Coronary artery (tissue), 2 donors: ENCODE data around the gene DPH2.

ENCODE experiments used
- DNase-seq: peaks from one replicate; pipeline ENCODE4 v3.0.0-alpha.2; 2017; ENCODE audit warnings: low spot score
- H3K27ac ChIP-seq, 2 donors: fragments of 200-600 bp; sonication (generic); one replicate each; pipeline ENCODE4 v1.5.1; 2016 to 2019
- H3K4me3 ChIP-seq: fragments of 200-600 bp; sonication (generic); 2 replicates; pipeline ENCODE4 v1.5.1; 2016; ENCODE audit warnings: mild to moderate bottlenecking, moderate library complexity
- TF ChIP-seq, protein P1 (sequence below): fragments of 200-600 bp; sonication (generic); IDR thresholded peaks from one replicate; pipeline ENCODE4 v1.5.1; 2019; ENCODE audit warnings: antibody characterized with exemption

Gene DPH2

DNA sequence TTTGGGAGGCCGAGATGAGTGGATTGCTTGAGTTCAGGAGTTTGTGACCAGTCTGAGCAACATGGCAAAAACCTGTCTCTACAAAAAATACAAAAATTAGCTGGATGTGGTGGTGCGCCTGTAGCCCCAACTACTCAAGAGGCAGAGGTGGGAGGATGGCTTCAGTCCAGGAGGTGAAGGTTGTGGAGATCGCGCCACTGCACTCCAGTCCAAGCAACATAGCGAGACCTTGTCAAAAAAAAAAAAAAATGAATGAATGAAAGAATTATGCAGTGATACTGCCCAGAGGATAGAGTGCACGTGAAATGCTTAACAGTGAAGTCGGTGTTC, 429 bp upstream of the DPH2 start:
- peak overlapping the region; percentile 87 for H3K4me3 ChIP-seq
- no peak overlapping the region for H3K27ac ChIP-seq
- TF ChIP-seq, protein P1, sequence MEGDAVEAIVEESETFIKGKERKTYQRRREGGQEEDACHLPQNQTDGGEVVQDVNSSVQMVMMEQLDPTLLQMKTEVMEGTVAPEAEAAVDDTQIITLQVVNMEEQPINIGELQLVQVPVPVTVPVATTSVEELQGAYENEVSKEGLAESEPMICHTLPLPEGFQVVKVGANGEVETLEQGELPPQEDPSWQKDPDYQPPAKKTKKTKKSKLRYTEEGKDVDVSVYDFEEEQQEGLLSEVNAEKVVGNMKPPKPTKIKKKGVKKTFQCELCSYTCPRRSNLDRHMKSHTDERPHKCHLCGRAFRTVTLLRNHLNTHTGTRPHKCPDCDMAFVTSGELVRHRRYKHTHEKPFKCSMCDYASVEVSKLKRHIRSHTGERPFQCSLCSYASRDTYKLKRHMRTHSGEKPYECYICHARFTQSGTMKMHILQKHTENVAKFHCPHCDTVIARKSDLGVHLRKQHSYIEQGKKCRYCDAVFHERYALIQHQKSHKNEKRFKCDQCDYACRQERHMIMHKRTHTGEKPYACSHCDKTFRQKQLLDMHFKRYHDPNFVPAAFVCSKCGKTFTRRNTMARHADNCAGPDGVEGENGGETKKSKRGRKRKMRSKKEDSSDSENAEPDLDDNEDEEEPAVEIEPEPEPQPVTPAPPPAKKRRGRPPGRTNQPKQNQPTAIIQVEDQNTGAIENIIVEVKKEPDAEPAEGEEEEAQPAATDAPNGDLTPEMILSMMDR = no peak
- DNase-seq = no peak

DNA sequence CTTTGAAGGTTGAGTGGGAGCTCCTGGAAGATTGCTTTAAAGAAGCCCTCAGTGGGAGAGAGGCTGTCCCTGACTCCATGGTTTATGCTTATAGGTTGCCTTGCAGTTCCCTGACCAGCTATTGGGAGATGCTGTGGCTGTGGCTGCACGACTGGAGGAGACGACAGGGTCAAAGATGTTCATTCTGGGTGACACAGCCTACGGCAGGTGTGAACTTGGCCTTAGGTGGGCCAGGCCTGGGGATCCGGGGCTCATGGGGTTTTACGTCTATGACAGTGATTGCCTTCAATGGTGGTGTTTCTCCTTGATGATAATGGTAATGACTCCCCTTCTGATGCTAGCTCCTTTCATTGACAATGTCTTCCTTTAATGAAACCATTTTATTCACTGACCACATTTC, 692 bp downstream of the DPH2 start:
- TF ChIP-seq, protein P1 = no peak
- DNase-seq = no peak
- peak overlapping the region; percentile 87 for H3K4me3 ChIP-seq
- no peak overlapping the region for H3K27ac ChIP-seq

DNA sequence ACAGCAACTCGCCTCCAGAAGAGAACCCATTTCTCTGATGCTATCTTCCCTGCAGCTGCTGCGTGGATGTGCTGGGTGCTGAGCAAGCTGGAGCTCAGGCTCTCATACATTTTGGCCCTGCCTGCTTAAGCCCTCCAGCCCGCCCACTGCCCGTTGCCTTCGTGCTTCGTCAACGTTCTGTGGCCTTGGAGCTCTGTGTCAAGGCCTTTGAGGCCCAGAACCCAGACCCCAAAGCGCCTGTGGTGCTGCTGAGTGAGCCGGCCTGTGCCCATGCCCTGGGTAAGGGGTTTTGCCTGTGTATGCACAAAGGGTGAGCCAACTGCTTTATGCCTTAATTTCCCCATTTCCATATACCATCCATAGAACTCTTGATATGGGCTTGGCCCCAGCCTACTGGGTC, 1.1 kb downstream of the DPH2 start:
- H3K4me3 ChIP-seq = peak overlapping the region; percentile 87
- TF ChIP-seq, protein P1 = no peak
- H3K27ac ChIP-seq = no peak overlapping the region
- no peak for DNase-seq

DNA sequence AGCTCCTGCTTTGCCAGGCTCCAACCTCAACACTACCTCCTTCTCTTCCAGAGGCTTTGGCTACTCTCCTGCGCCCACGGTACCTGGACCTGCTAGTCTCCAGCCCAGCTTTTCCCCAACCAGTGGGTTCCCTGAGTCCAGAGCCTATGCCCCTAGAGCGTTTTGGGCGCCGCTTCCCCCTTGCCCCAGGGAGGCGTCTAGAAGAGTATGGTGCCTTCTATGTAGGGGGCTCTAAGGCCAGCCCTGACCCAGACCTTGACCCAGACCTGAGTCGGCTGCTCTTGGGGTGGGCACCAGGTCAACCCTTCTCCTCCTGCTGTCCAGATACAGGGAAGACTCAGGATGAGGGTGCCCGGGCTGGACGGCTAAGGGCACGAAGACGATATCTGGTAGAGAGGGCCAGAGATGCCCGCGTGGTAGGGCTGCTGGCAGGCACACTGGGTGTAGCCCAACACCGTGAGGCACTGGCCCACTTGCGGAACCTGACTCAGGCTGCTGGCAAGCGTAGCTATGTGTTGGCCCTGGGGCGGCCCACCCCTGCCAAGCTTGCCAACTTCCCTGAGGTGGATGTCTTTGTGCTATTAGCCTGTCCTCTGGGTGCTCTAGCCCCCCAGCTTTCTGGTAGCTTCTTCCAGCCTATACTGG, 1.6 kb downstream of the DPH2 start:
- TF ChIP-seq, protein P1 = no peak
- no peak for DNase-seq
- Histone ChIP-seq H3K4me3 (no peak overlapping the region), H3K27ac (no peak overlapping the region)

DNA sequence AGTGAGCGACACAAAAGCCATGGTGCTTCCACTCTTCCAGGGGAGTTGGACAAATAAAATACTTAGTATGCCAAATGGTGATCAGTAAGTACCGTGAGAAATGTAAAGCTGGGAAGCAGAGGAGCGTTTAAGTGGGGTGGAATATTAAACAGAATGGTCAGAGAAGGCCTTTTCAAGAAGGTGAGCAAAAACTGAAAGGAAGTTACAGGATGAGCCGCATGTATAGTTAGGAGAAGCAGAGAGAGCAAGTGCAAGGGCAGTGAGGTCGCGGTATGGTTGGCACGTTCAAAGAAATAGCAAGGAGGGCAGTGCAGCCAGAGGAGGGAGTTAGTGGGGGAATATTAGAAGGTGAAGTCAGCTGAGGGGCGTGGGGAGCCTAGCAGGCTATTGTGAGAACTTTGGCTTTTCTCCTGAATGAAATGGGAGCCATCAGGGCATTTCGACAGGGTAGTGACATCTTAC, 4.2 kb downstream of the DPH2 start:
- DNase-seq = no peak
- TF ChIP-seq, protein P1 = no peak
- Histone ChIP-seq H3K4me3 (peak overlapping the region; percentile 95), H3K27ac (peak overlapping the region; percentile 84 to 94)

GRCh38 chr1:43974443-43975248, 4.8 kb downstream of the DPH2 start, which contains the start of gene ATP6V0B:
TSS of gene ATP6V0B (plus strand) at chr1:43974960. CDS start at chr1:43975041, 81 bp downstream.
- peak; percentile 96 for DNase-seq

More at GRCh38 chr1:43974443-43975248, 4.8 kb downstream of the DPH2 start, which contains the start of gene ATP6V0B:
- Histone ChIP-seq H3K27ac (peak within 1 kb of the TSS; percentile 84 to 94), H3K4me3 (peak within 1 kb of the TSS; percentile 95)
- TF ChIP-seq, protein P1 = no peak
